ENCODE data around the gene GPC6.

Gene GPC6

GRCh38 chr13:94030415-94031119 is 804.0 kb downstream of the GPC6 start:
- no peak for DNase-seq (ENCODE audit: low read depth, low spot score)
- no peaks in the 10 kb centered on the region for H3K27me3 ChIP-seq (ENCODE audit: control insufficient read depth, insufficient read depth, low read length)
- no CpG with 5 or more reads among the region's 14 CpGs for WGBS (ENCODE audit: insufficient coverage, insufficient read length)
- H3K27ac ChIP-seq (ENCODE audit: low read length) = no peak overlapping the region
- H3K4me1 ChIP-seq (ENCODE audit: control insufficient read depth, insufficient read depth, low read length) = no peaks in the 10 kb centered on the region
- H3K9me3 ChIP-seq (ENCODE audit: control insufficient read depth, insufficient read depth, low read length) = no peaks in the 10 kb centered on the region
- H3K36me3 ChIP-seq (ENCODE audit: control insufficient read depth, insufficient read depth, low read length) = no peaks in the 10 kb centered on the region
- H3K4me3 ChIP-seq (ENCODE audit: low read length) = no peak overlapping the region

DNA sequence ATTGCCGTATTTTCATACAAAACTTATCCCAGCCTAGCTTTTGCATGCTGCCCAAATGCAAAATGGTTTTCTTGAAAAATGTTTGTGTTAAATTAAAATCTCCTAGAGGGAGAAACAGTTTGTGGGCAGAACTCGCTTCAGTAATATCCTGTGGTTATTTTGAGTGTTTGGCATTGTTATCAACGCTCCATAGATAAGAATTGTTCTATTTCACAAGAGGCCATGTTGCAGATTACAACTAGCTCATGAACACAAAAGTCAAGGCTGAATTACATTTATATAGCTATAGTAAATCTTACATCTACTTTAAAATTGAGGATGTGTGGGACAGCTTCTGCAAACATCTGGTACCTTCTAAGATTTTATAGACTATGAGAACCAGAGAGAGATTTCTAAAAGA is 805.0 kb downstream of the GPC6 start:
- no peak overlapping the region for H3K4me3 ChIP-seq (ENCODE audit: low read length)
- no peak overlapping the region for H3K27ac ChIP-seq (ENCODE audit: low read length)
- DNase-seq (ENCODE audit: low read depth, low spot score) = no peak
- WGBS (ENCODE audit: insufficient coverage, insufficient read length) = no CpG with 5 or more reads among the region's 3 CpGs
- no peaks in the 10 kb centered on the region for H3K4me1 ChIP-seq (ENCODE audit: control insufficient read depth, insufficient read depth, low read length)
- no peaks in the 10 kb centered on the region for H3K27me3 ChIP-seq (ENCODE audit: control insufficient read depth, insufficient read depth, low read length)
- H3K36me3 ChIP-seq (ENCODE audit: control insufficient read depth, insufficient read depth, low read length) = no peaks in the 10 kb centered on the region
- H3K9me3 ChIP-seq (ENCODE audit: control insufficient read depth, insufficient read depth, low read length) = no peaks in the 10 kb centered on the region

DNA sequence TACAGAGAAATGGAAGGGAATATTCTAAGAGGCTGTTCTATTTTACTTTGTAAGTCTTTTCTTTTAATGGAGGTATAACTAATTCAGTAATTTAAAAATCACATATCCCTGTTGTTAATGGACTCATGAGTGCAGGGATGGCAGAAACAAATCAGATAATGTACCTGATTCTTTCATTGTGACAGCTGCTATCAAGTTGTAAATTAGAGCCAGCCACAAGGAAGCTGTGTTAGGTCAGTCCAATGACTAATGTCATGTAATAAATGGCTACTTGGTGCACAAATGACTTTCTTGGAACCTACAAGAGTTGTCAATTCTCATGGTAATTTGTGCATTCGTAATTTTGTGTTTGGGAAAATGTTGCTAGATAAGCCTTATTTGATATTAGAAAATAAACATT is 806.5 kb downstream of the GPC6 start:
- Histone ChIP-seq H3K27me3 (ENCODE audit: control insufficient read depth, insufficient read depth, low read length) (no peaks in the 10 kb centered on the region), H3K4me3 (ENCODE audit: low read length) (no peak overlapping the region), H3K27ac (ENCODE audit: low read length) (no peak overlapping the region), H3K9me3 (ENCODE audit: control insufficient read depth, insufficient read depth, low read length) (no peaks in the 10 kb centered on the region), H3K36me3 (ENCODE audit: control insufficient read depth, insufficient read depth, low read length) (no peaks in the 10 kb centered on the region), H3K4me1 (ENCODE audit: control insufficient read depth, insufficient read depth, low read length) (no peaks in the 10 kb centered on the region)
- no peak for DNase-seq (ENCODE audit: low read depth, low spot score)
- WGBS (ENCODE audit: insufficient coverage, insufficient read length) = no CpG with 5 or more reads among the region's 1 CpG

GRCh38 chr13:94033830-94034642 is 807.4 kb downstream of the GPC6 start:
- no peak for DNase-seq (ENCODE audit: low read depth, low spot score)
- no CpG with 5 or more reads among the region's 7 CpGs for WGBS (ENCODE audit: insufficient coverage, insufficient read length)
- H3K36me3 ChIP-seq (ENCODE audit: control insufficient read depth, insufficient read depth, low read length) = no peaks in the 10 kb centered on the region
- no peaks in the 10 kb centered on the region for H3K4me1 ChIP-seq (ENCODE audit: control insufficient read depth, insufficient read depth, low read length)
- no peaks in the 10 kb centered on the region for H3K9me3 ChIP-seq (ENCODE audit: control insufficient read depth, insufficient read depth, low read length)
- no peak overlapping the region for H3K27ac ChIP-seq (ENCODE audit: low read length)
- H3K4me3 ChIP-seq (ENCODE audit: low read length) = no peak overlapping the region
- no peaks in the 10 kb centered on the region for H3K27me3 ChIP-seq (ENCODE audit: control insufficient read depth, insufficient read depth, low read length)

DNA sequence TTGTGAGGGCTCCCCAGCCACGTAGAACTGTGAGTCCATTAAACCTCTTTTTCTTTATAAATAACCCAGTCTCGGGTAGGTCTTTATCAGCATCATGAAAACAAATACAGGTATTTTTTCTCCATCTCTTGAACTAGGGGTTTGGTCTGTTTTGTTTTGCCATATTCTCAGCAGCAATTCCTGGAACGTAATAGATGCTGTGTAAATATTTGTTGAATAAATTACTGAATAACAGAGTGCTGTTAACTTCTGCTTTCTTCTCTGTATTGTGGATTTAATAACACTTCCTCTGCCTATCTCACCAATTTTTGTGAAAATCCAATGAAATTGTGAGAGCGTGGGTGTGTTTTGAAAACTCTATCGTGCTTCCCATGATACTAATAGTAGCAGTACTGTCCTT is 823.4 kb downstream of the GPC6 start:
- no peaks in the 10 kb centered on the region for H3K27me3 ChIP-seq (ENCODE audit: control insufficient read depth, insufficient read depth, low read length)
- H3K36me3 ChIP-seq (ENCODE audit: control insufficient read depth, insufficient read depth, low read length) = no peaks in the 10 kb centered on the region
- no peak overlapping the region for H3K4me3 ChIP-seq (ENCODE audit: low read length)
- H3K27ac ChIP-seq (ENCODE audit: low read length) = no peak overlapping the region
- DNase-seq (ENCODE audit: low read depth, low spot score) = no peak
- no CpG with 5 or more reads among the region's 5 CpGs for WGBS (ENCODE audit: insufficient coverage, insufficient read length)
- H3K9me3 ChIP-seq (ENCODE audit: control insufficient read depth, insufficient read depth, low read length) = no peaks in the 10 kb centered on the region
- H3K4me1 ChIP-seq (ENCODE audit: control insufficient read depth, insufficient read depth, low read length) = no peaks in the 10 kb centered on the region

GRCh38 chr13:94050686-94051085 is 824.1 kb downstream of the GPC6 start:
- no CpG with 5 or more reads among the region's 2 CpGs for WGBS (ENCODE audit: insufficient coverage, insufficient read length)
- Histone ChIP-seq H3K27ac (ENCODE audit: low read length) (no peak overlapping the region), H3K4me1 (ENCODE audit: control insufficient read depth, insufficient read depth, low read length) (no peaks in the 10 kb centered on the region), H3K9me3 (ENCODE audit: control insufficient read depth, insufficient read depth, low read length) (no peaks in the 10 kb centered on the region), H3K4me3 (ENCODE audit: low read length) (no peak overlapping the region), H3K27me3 (ENCODE audit: control insufficient read depth, insufficient read depth, low read length) (no peaks in the 10 kb centered on the region), H3K36me3 (ENCODE audit: control insufficient read depth, insufficient read depth, low read length) (no peaks in the 10 kb centered on the region)
- no peak for DNase-seq (ENCODE audit: low read depth, low spot score)

DNA sequence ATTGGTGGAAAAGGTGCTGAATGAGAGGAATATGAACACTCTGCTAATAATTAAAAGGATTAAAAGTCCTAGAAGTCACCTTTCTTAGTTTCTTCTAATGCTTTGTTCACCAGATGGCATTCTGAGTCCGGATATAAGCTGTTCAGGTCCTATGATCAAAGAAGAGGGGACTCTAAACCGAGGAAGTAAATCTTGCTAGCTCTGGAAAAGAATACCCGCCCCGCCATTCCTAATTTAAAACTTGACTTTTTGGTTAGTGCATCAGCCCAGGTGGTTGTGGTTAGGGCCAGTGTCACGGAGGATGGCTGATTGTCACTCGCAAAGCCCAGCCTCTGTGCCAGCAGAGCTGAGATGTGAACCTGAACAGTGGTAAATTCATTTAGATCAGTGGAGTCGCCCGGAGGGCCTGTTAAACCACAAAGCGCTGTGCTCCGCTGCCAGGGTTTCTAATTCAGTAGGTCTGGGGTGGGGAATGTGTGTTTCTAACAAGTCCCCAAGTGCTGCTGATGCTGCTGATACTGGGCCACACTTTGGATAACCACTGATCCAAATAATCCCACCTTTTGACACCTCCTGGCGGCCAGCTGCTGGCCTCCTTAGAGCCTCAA is 827.5 kb downstream of the GPC6 start:
- H3K27ac ChIP-seq (ENCODE audit: low read length) = no peak overlapping the region
- no CpG with 5 or more reads among the region's 11 CpGs for WGBS (ENCODE audit: insufficient coverage, insufficient read length)
- H3K27me3 ChIP-seq (ENCODE audit: control insufficient read depth, insufficient read depth, low read length) = no peaks in the 10 kb centered on the region
- H3K4me1 ChIP-seq (ENCODE audit: control insufficient read depth, insufficient read depth, low read length) = no peaks in the 10 kb centered on the region; the same call in 1 of the 2 replicates
- H3K9me3 ChIP-seq (ENCODE audit: control insufficient read depth, insufficient read depth, low read length) = no peaks in the 10 kb centered on the region
- H3K4me3 ChIP-seq (ENCODE audit: low read length) = no peak overlapping the region
- H3K36me3 ChIP-seq (ENCODE audit: control insufficient read depth, insufficient read depth, low read length) = no peaks in the 10 kb centered on the region
- no peak for DNase-seq (ENCODE audit: low read depth, low spot score)

- H3K27ac ChIP-seq (ENCODE audit: low read length) = no peak overlapping the region
- H3K4me3 ChIP-seq (ENCODE audit: low read length) = no peak overlapping the region
- no peaks in the 10 kb centered on the region for H3K27me3 ChIP-seq (ENCODE audit: control insufficient read depth, insufficient read depth, low read length)
- no peaks in the 10 kb centered on the region for H3K9me3 ChIP-seq (ENCODE audit: control insufficient read depth, insufficient read depth, low read length)
- WGBS (ENCODE audit: insufficient coverage, insufficient read length) = no CpG with 5 or more reads among the region's 4 CpGs
- H3K36me3 ChIP-seq (ENCODE audit: control insufficient read depth, insufficient read depth, low read length) = no peaks in the 10 kb centered on the region
- H3K4me1 ChIP-seq (ENCODE audit: control insufficient read depth, insufficient read depth, low read length) = no peaks in the 10 kb centered on the region; the same call in 1 of the 2 replicates
- no peak for DNase-seq (ENCODE audit: low read depth, low spot score)
Observed at GRCh38 chr13:94056362-94056990, 829.9 kb downstream of the GPC6 start.

DNA sequence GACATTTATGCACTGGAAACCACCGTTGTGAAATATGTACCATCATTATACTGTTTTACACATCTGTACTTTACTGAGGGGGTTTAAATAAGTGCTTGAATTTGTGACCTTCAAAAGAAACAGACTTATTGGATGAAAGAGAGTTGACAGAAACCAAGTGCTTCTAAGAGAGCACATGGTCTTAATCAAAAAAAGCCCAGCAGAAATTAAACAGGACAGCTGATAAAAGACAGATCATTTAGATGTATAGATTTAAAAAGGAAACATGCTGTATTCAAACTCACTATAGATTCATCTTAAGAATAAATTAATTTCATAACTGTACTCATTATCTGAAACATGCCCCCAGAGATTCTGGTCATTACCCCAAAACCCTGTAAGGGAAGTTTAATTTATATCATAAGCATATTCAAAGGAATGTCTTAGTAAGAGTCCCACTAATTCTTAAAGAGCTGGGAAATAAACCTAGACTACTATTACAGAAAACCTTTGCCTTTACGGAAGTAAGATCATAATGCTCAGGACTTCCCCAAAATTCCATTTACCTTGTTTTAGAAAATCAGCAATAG is 831.1 kb downstream of the GPC6 start:
- WGBS (ENCODE audit: insufficient coverage, insufficient read length) = no CpG with 5 or more reads among the region's 2 CpGs
- no peaks in the 10 kb centered on the region for H3K36me3 ChIP-seq (ENCODE audit: control insufficient read depth, insufficient read depth, low read length)
- no peak for DNase-seq (ENCODE audit: low read depth, low spot score)

DNA sequence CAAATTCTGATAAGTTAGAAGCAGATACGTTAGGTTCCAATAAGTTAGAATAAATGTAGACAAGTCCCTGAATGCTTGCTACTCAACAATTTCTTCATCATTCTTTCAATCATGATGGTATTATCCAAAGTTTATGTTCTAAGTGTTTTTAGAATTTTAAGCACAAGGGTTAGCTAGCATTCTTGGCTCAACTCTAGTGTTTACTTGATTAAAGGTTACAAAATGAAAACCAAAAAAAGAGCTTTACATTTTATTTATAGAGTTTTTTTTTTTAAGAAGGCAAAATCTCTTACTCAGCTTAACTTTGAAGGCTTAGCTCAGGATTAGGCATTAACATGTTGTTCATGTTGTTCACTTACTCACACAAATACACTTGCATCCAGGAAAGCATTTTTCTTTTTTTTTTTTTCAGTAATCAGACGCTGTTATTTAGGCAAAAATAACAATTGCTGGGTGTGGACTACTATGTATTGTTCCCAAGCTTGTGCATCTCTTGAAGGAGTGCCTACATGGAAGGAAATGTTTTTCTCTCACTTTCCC is 832.3 kb downstream of the GPC6 start:
- H3K36me3 ChIP-seq (ENCODE audit: control insufficient read depth, insufficient read depth, low read length) = no peaks in the 10 kb centered on the region
- DNase-seq (ENCODE audit: low read depth, low spot score) = no peak
- no peaks in the 10 kb centered on the region; the same call in 1 of the 2 replicates for H3K4me1 ChIP-seq (ENCODE audit: control insufficient read depth, insufficient read depth, low read length)
- H3K9me3 ChIP-seq (ENCODE audit: control insufficient read depth, insufficient read depth, low read length) = no peaks in the 10 kb centered on the region
- H3K27me3 ChIP-seq (ENCODE audit: control insufficient read depth, insufficient read depth, low read length) = no peaks in the 10 kb centered on the region
- H3K27ac ChIP-seq (ENCODE audit: low read length) = no peak overlapping the region
- H3K4me3 ChIP-seq (ENCODE audit: low read length) = no peak overlapping the region
- WGBS (ENCODE audit: insufficient coverage, insufficient read length) = no CpG with 5 or more reads among the region's 2 CpGs

More for the DNA sequence above, 831.1 kb downstream of the GPC6 start:
- no peak overlapping the region for H3K4me3 ChIP-seq (ENCODE audit: low read length)
- no peaks in the 10 kb centered on the region; the same call in 1 of the 2 replicates for H3K4me1 ChIP-seq (ENCODE audit: control insufficient read depth, insufficient read depth, low read length)
- H3K9me3 ChIP-seq (ENCODE audit: control insufficient read depth, insufficient read depth, low read length) = no peaks in the 10 kb centered on the region
- no peak overlapping the region for H3K27ac ChIP-seq (ENCODE audit: low read length)
- no peaks in the 10 kb centered on the region for H3K27me3 ChIP-seq (ENCODE audit: control insufficient read depth, insufficient read depth, low read length)

Data from iPS DF 6.9 (cell line).